Measurements from ENCODE around the gene TNPO2.

DNA sequence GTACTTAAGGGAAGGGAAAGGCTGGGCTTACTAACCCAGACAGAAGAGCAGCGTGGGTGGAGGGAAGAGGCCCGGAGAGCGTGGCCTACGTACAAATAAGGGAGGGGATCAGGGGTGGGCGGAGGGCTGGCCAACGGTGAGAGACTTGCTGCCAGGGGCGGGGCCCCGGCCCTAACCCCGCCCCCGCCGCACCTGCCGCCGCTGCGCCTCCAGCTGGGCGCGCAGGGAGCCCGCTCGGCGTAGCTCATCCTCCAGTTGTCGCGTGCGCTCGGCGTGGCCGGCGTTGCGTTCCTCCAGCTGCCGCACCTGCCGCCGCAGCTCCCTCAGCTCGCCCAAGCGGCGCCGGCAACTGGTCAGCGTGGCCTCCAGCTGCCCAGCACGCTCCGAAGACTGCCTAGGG lies 46.0 kb upstream of the TNPO2 start:
- no peak for TF ChIP-seq EZH2phosphoT487 (IDR thresholded peaks at IDR 0.05; ENCODE audit: low read depth, severe bottlenecking, unreplicated experiment)
- TF ChIP-seq, protein P1, sequence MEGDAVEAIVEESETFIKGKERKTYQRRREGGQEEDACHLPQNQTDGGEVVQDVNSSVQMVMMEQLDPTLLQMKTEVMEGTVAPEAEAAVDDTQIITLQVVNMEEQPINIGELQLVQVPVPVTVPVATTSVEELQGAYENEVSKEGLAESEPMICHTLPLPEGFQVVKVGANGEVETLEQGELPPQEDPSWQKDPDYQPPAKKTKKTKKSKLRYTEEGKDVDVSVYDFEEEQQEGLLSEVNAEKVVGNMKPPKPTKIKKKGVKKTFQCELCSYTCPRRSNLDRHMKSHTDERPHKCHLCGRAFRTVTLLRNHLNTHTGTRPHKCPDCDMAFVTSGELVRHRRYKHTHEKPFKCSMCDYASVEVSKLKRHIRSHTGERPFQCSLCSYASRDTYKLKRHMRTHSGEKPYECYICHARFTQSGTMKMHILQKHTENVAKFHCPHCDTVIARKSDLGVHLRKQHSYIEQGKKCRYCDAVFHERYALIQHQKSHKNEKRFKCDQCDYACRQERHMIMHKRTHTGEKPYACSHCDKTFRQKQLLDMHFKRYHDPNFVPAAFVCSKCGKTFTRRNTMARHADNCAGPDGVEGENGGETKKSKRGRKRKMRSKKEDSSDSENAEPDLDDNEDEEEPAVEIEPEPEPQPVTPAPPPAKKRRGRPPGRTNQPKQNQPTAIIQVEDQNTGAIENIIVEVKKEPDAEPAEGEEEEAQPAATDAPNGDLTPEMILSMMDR (IDR thresholded peaks at IDR 0.05; ENCODE audit: poor library complexity), result no peak
- no peak for TF ChIP-seq EZH2 (IDR thresholded peaks at IDR 0.05; ENCODE audit: borderline replicate concordance)

Measured in hepatocyte (in vitro differentiated cells).